Cardiac muscle cell (in vitro differentiated cells and primary cell): ENCODE measurements around the gene PLEKHO2. TPM values are rescaled to one million over a fixed set of nuclear protein-coding genes. Genes with fewer than 3 reads are reported as not detected.
A peak's percentile ranks its signal among the peaks of the same experiment; 100 is the strongest.

ENCODE experiments used
- DNase-seq, 2 donors: peaks; one replicate each; pipeline versions ENCODE4 v3.0.0 to v3.0.0-alpha.2; 2010 to 2017; ENCODE audit warnings: low read depth in 1 of 2, low spot score in 1 of 2
- H3K27ac ChIP-seq: fragments of 200-600 bp; sonication (generic); 2 replicates; pipeline ENCODE4 v1.5.1; 2016
- H3K27me3 ChIP-seq: fragments of 200-600 bp; sonication (generic); 2 replicates; pipeline ENCODE4 v1.6.0; 2016; ENCODE audit warnings: control low read depth
- H3K36me3 ChIP-seq: fragments of 200-600 bp; sonication (generic); 2 replicates; pipeline ENCODE4 v1.5.1; 2016; ENCODE audit warnings: control low read depth
- H3K4me1 ChIP-seq: fragments of 200-600 bp; sonication (generic); 2 replicates; pipeline ENCODE4 v1.8.1; 2017; ENCODE audit warnings: low read depth, mild to moderate bottlenecking, mixed run types
- H3K4me3 ChIP-seq: fragments of 200-600 bp; sonication (generic); 2 replicates; pipeline ENCODE4 v1.5.1; 2016; ENCODE audit warnings: mild to moderate bottlenecking
- H3K9me3 ChIP-seq: fragments of 200-600 bp; sonication (generic); 2 replicates; pipeline ENCODE4 v1.5.1; 2017; ENCODE audit warnings: low read depth, mild to moderate bottlenecking, control low read depth
- polyA plus RNA-seq: library from polyadenylated mRNA; unstranded; fragments of >200 nt; fragmentation: Nextera tagmentation; extraction: Ambion mirVana; gene quantifications from 2 replicates; pipeline ENCODE4 v1.2.1, GENCODE V29; 2016
- total RNA-seq: library from RNA; depleted of rRNA; stranded (reverse); fragments of >200 nt; gene quantifications from 2 replicates; pipeline ENCODE4 v1.2.3, GENCODE V29; 2016
- TF ChIP-seq, protein P1 (sequence below): IDR thresholded peaks from 2 replicates; pipeline ENCODE4 v1.5.1; 2012; ENCODE audit warnings: low read depth, mild to moderate bottlenecking, low read length

The PLEKHO2 gene
- total and polyA plus RNA-seq, 2 experiments from 2014 or later = 9.3 to 9.4 TPM

DNA sequence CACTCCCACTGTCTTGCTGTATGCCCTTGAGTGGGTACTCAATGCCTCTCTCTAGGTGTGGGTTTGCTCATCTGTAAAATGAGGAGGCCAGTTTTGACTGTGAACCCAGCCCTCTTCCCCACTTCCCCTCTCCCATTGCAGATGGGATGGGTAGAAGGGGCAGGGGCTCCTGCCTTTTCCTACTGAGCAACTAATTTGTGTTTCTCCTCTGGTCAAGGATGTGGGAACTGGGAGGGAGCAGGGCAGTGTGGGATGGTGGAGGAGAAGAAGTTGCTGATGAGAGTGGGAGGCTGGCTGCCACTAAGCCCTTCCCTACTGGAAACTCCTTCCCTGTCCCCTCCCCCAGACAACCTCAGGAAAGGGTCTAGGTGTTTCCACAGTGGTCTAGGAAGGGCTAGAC lies 49.8 kb downstream of the PLEKHO2 start:
- no peaks in the 10 kb centered on the region for H3K9me3 ChIP-seq
- H3K36me3 ChIP-seq = no peaks in the 10 kb centered on the region
- no peak for DNase-seq
- H3K27ac ChIP-seq = no peak overlapping the region
- H3K4me1 ChIP-seq = peaks cover 27% of the 10 kb centered on the region
- no peaks in the 10 kb centered on the region for H3K27me3 ChIP-seq
- TF ChIP-seq, protein P1, sequence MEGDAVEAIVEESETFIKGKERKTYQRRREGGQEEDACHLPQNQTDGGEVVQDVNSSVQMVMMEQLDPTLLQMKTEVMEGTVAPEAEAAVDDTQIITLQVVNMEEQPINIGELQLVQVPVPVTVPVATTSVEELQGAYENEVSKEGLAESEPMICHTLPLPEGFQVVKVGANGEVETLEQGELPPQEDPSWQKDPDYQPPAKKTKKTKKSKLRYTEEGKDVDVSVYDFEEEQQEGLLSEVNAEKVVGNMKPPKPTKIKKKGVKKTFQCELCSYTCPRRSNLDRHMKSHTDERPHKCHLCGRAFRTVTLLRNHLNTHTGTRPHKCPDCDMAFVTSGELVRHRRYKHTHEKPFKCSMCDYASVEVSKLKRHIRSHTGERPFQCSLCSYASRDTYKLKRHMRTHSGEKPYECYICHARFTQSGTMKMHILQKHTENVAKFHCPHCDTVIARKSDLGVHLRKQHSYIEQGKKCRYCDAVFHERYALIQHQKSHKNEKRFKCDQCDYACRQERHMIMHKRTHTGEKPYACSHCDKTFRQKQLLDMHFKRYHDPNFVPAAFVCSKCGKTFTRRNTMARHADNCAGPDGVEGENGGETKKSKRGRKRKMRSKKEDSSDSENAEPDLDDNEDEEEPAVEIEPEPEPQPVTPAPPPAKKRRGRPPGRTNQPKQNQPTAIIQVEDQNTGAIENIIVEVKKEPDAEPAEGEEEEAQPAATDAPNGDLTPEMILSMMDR = no peak
- no peak overlapping the region for H3K4me3 ChIP-seq

DNA sequence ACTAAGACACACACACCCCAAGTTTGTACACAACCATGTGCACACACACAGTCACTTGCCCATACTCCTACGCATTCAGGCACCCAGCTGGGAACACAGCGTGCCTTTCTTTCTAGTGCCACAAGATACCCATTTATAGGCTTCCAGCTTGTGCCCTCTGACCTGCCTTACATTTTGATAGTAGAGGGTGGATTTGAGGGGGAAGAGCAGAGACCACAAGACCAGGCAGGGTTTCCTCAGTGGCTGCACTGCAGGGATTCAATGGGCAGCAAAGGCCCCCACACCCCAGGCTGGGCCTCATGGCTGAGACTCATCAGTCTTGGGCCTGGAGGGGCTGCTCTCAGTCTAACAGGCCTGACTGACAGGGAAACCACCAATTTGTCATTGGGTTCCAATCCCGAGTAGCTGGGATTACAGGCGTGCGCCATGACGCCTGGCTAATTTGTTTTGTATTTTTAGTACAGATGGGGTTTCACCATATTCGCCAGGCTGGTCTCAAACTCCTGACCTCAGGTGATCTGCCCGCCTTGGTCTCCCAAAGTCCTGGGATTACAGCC lies 51.2 kb downstream of the PLEKHO2 start:
- Histone ChIP-seq H3K36me3 (no peaks in the 10 kb centered on the region), H3K27me3 (no peaks in the 10 kb centered on the region), H3K9me3 (no peaks in the 10 kb centered on the region), H3K4me1 (peaks cover 27% of the 10 kb centered on the region), H3K27ac (no peak overlapping the region), H3K4me3 (no peak overlapping the region)
- DNase-seq = no peak
- TF ChIP-seq, protein P1 = no peak

DNA sequence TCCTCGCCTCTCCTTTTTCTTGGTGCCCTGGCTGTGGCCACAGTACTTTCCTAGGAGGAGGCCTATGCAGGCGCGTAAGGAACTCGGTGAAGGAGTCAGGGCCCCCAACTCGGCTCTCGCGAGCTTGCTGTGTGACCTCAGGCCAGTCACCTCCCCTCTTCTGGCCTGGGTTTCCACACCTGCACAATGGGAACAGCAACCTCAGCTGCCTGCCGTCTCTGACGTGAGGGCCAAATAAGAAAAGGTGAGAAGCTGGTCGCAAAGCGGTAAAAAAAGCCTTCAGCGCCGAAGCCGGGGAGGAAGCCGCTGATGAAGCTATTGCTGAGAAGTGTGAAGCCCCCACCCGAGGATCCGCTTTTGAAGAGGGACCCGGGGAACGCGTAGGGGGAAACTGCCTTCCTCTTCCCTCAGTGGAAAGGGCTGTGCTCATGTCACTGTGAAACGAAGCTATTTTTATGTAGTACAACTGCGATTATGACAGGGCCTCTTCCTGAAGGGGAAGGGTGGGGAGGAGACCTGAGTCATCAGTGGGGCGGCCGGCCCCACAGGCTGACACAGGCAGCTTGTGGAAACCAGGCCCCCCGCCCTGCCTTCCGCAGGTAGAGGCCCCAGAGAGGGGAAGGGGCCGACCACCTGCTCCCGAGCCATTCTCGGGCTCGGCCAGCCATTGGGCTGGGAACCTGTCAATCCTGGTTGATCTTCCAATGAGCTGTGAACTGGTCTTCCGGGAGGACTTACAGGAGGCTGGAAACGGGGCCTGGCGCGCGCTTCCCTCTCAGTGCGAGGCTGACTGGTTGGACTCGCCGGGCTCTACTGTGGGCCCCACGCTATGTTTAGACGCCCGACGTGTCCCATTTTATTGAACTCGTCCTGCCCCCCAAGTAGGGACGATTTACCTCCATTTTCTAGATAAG lies 52.0 kb downstream of the PLEKHO2 start:
- no peaks in the 10 kb centered on the region for H3K27me3 ChIP-seq
- peak; percentile 96 to 98 for DNase-seq
- peaks cover 27% of the 10 kb centered on the region for H3K4me1 ChIP-seq
- TF ChIP-seq, protein P1 = no peak
- H3K9me3 ChIP-seq = no peaks in the 10 kb centered on the region
- H3K27ac ChIP-seq = peak overlapping the region; percentile 91
- no peak overlapping the region for H3K4me3 ChIP-seq
- no peaks in the 10 kb centered on the region for H3K36me3 ChIP-seq

DNA sequence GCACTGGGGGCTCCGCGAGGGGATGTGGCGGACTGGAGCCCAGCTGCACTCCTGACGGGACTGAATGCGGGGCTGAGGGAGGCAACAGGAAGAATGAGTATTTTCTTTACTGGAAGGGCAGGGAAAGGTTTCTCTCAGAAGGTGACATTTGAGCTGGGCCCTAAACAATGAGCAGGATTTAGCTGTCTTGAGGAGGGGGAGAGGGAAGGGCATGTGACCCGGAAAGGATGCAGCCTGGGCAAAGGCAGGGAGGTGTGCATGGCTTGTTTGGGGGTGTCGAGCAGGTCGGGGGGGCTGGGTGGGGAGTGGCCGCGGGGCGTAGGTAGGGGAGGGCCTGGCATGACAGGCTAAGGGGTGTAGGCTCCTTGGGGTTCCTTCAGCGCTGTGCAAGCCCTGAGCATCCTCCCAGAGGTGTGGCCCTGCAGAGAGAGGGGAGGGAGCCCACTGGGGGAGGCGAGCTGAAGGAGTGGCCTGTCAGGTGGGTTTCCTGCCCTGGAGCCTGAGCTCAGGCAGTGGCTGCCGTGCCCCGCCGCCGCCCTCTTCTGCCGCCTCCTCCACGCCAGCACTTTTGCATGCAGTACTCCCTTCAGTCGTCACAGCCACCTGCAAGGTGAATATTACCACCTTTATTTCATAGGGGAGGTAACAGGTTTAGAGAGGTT lies 52.8 kb downstream of the PLEKHO2 start:
- H3K4me1 ChIP-seq = peaks cover 27% of the 10 kb centered on the region
- H3K4me3 ChIP-seq = no peak overlapping the region
- no peaks in the 10 kb centered on the region for H3K27me3 ChIP-seq
- H3K36me3 ChIP-seq = no peaks in the 10 kb centered on the region
- peak overlapping the region; percentile 91 for H3K27ac ChIP-seq
- no peak for DNase-seq
- TF ChIP-seq, protein P1 = no peak
- H3K9me3 ChIP-seq = no peaks in the 10 kb centered on the region

DNA sequence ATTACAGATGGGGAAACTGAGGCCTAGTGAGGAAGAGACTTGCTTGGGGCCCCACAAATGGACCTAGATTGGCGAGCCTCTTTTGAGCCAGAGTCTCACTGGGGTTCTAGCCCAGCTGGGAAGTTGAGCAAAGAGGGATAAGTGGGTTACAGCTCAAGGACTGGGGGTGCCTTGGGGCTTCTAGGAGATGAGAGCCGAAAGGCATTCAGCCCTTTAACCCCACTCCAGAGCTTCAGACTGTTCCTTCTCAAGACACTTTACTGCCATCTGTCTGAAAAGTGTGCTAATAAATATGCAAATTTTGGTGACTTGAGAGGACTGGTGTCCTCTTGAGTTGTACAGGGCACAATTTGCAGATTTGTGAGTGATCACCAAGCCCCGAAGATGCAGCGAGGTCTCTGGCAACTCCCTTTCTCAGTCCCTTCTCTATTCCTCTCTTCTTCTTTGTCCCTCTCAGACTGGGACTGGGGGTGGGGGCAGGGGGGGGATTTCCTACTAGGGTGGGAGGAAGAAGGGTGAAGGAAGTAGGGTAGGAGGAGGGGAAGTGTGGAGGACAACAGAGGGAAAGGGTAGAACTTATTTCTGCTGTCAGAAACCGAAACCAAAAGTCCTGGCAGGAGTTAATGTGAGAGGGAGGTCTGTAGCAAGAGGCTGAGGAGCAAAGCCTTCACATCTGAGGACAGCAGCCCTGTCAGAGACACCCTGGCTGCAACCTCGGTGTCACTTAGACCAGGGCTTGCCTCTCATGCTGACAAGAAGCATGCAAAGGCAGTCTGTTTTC lies 53.8 kb downstream of the PLEKHO2 start:
- peaks cover 27% of the 10 kb centered on the region for H3K4me1 ChIP-seq
- DNase-seq = peak in 1 of 2 donors; percentile 68
- H3K9me3 ChIP-seq = no peaks in the 10 kb centered on the region
- peak overlapping the region; percentile 91 for H3K27ac ChIP-seq
- H3K36me3 ChIP-seq = no peaks in the 10 kb centered on the region
- H3K4me3 ChIP-seq = no peak overlapping the region
- TF ChIP-seq, protein P1 = no peak
- H3K27me3 ChIP-seq = no peaks in the 10 kb centered on the region
